ENCODE results near the gene UBE2Q2.
A peak's percentile ranks its signal among the peaks of the same experiment; 100 is the strongest.

UBE2Q2 gene

DNA sequence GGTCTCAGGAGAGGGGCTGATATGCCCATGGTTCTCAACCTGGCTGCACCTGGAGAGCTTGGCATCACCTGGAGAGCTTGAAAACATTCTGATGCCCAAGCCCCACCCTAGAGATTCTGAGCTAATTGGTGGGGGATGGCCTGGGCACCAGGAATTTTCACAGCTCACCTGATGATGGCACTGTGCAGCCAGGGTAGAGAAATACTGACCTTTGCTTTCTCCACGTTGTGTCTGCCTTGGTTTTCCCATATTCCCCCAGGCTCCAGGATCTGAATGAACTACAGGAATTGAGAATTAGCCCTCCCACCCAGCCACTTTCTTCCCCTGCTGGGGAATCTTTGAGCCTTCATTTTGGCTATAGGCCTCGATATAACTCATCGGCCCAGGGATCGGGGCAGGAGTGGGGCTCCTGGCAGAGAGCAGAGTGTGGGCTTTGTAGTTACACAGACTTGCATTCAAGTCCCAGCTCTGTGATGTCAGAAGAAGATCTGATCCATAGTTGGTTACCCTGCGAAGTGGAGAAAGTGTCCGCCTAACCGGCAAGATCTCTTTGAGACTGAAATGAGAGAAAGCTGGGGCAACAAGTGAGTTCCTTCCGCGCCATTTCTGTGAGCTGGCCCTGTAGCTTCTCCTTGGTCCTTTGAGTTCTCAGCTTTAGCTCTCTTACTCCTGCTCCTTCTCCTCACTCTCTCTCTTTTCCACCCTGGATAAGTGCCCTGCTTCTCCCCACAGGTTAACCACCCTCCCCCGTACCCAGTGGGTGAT lies 33.1 kb upstream of the UBE2Q2 start:
- TF ChIP-seq, protein P1, sequence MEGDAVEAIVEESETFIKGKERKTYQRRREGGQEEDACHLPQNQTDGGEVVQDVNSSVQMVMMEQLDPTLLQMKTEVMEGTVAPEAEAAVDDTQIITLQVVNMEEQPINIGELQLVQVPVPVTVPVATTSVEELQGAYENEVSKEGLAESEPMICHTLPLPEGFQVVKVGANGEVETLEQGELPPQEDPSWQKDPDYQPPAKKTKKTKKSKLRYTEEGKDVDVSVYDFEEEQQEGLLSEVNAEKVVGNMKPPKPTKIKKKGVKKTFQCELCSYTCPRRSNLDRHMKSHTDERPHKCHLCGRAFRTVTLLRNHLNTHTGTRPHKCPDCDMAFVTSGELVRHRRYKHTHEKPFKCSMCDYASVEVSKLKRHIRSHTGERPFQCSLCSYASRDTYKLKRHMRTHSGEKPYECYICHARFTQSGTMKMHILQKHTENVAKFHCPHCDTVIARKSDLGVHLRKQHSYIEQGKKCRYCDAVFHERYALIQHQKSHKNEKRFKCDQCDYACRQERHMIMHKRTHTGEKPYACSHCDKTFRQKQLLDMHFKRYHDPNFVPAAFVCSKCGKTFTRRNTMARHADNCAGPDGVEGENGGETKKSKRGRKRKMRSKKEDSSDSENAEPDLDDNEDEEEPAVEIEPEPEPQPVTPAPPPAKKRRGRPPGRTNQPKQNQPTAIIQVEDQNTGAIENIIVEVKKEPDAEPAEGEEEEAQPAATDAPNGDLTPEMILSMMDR (IDR thresholded peaks at IDR 0.05; ENCODE audit: insufficient read depth, low read depth, low read length, missing control alignments) = peak; percentile 72
- peak; percentile 79 for DNase-seq (ENCODE audit: low read depth)

DNA sequence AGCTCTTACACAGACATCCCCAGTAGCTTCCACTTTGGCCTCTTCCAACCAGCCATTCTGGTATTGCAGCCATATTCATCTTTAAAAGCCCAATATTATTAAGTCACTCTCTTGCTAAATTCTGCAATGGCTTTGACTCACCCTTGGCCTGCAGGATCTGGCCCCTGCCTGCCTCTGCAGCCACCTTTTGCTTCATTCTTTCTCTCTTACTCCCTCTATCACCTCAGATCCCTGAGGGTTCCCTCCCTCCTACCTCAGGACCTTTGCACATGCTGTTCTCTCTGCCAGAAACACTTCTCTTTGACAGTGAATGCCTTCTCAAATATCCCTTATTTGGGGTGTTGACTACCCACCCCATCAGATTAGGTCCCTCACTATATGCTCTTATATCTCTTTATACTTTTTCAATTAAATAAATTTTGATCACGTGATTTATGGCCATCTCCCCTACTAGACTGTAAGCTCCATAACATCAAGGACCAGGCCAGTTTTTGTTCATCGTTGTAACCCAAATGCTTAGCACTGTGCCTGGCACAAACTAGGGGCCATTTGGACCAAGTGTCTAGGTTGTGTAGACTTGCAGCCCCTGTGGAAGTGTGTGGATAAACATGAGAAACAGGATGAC lies 32.3 kb upstream of the UBE2Q2 start:
- TF ChIP-seq, protein P1 (IDR thresholded peaks at IDR 0.05; ENCODE audit: insufficient read depth, low read depth, low read length, missing control alignments) = no peak
- DNase-seq (ENCODE audit: low read depth) = peak; percentile 85
- H3K4me3 ChIP-seq (ENCODE audit: low read length) = no peak overlapping the region

More for the DNA sequence above, 33.1 kb upstream of the UBE2Q2 start:
- no peak overlapping the region for H3K4me3 ChIP-seq (ENCODE audit: low read length)

DNA sequence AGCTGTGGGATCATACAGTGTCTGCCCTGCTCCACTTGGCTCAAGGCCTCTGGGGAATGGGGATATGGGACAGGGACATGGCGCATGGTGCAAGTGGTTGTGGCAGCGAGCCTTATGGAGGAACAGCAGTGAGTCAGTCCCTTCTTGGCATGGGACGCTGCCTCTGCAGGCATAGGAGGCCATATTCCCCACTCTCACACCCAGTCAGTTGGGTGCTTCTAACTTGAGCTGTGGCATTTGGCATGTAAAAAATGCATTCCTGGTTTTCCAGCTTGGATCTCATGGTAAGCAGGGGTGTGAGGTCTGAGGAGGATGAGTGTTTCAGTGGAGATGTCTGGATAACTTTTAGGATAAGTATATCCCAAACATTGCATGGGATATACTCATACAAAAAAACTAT lies 31.6 kb upstream of the UBE2Q2 start:
- no peak overlapping the region for H3K4me3 ChIP-seq (ENCODE audit: low read length)
- no peak for DNase-seq (ENCODE audit: low read depth)
- TF ChIP-seq, protein P1 (IDR thresholded peaks at IDR 0.05; ENCODE audit: insufficient read depth, low read depth, low read length, missing control alignments) = no peak

DNA sequence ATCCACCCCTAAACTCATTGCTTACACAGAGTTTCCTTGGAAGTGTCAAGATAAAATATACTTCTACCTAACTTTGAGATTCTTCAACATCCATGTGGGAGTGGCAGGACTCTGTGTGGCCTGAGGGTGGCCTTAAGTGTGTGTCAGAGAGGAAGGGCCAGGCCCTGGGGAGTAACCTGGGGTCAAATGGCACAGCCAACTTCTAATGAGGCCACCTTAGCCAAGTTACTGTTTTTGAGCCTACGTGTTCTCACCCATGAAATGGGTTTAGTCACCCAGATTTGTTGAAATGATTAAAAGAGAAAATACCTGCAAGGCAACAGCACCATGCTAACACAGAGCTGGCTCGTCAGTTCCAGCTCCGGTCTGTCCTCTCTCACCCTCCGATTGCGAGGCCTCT lies 28.5 kb upstream of the UBE2Q2 start:
- DNase-seq (ENCODE audit: low read depth) = no peak
- TF ChIP-seq, protein P1 (IDR thresholded peaks at IDR 0.05; ENCODE audit: insufficient read depth, low read depth, low read length, missing control alignments) = no peak
- no peak overlapping the region for H3K4me3 ChIP-seq (ENCODE audit: low read length)

DNA sequence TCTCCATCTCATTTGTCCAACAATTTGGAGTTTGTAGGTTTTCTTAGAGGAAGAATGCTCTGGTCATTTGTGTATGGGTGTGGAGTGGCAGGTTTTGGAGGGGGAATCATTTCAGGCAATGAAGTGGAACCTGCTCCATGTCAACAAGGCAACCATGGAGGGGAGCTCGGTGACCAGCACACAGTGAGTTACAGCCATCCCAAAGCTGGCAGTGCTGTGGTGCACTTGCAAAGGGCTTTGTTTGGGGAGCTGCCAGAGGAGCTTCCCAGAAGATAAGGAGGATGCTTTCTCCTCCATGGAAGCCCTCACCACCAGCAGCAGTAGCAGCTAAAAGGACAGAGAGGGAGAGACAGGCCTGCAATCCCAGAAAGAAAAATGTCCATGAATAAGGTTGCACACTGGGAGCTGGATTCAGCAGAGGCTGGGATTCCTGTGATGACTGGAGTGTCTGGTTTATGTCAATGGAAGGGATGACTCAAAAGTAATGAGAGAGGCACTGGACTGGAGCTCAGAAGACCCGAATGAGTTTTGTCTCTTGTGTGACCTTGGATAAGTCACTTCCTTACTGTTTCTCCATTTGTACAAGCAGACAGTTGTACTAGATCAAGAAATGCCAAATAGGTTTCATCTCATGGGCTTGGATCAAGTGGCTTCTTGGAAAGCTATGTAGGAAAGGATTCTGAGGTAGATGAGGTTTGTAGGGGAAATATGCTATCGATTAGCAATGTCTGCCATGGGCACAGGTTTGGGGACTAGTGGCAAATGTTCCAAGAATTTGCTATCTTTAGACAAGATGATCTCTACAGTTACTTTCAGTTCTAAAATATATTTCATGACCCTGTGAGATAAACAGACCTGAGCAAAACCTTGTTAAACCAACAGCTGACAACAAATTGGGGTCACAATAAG lies 27.2 kb upstream of the UBE2Q2 start:
- peak; percentile 34 for DNase-seq (ENCODE audit: low read depth)
- H3K4me3 ChIP-seq (ENCODE audit: low read length) = no peak overlapping the region
- TF ChIP-seq, protein P1 (IDR thresholded peaks at IDR 0.05; ENCODE audit: insufficient read depth, low read depth, low read length, missing control alignments) = no peak

DNA sequence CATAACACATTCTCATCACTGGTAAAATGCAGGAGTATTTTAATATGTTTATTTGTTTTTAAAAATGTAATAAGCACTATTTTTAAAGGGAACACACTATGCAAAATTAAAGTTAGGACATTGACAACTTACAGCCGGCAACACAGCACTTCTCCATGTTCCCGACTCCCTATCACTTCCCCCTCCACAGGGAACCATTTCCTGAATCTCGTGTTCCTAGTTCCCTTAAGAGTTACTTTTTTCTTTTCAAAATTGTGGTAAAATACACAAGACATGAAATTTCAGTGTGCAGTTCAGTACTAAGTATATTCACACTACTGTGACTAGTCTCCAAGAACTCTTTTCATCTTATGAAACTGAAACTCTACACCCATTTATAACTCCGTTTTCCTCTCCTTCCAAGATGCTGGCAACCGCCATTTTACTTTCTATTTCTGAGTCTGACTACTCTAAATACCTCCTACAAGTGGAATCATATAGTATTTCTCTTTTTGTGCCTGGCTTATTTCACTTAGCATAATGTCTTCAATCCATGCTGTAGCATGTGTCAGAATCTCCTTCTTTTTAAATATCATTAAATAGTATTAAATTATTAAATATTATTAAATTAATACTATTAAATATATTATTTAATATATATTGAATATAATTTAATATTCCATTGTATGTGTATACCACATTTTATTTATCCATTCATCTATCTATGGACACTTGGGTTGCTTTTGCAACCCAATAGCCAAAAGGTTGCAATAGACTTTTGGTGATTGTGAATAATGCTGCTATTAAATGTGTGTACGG lies 25.9 kb upstream of the UBE2Q2 start:
- TF ChIP-seq, protein P1 (IDR thresholded peaks at IDR 0.05; ENCODE audit: insufficient read depth, low read depth, low read length, missing control alignments) = no peak
- H3K4me3 ChIP-seq (ENCODE audit: low read length) = no peak overlapping the region
- no peak for DNase-seq (ENCODE audit: low read depth)

All from epithelial cell of esophagus (primary cell).